Osteoblast (primary cell): ENCODE data around the gene HMBS. TPM values are rescaled to one million over a fixed set of nuclear protein-coding genes. Genes with fewer than 3 reads are reported as not detected.
A peak's percentile ranks its signal among the peaks of the same experiment; 100 is the strongest.

Source experiments
- DNase-seq: peaks from one replicate; pipeline ENCODE4 v3.0.0; 2011; ENCODE audit warnings: low spot score, mixed read lengths; ENCODE audit not compliant: insufficient read length; ENCODE audit errors: missing footprints
- H2AFZ ChIP-seq: 2 replicates; pipeline ENCODE4 v1.6.0; 2011; ENCODE audit warnings: mild to moderate bottlenecking, low read length
- H3K27ac ChIP-seq: 2 replicates; pipeline ENCODE4 v1.5.1; 2011; ENCODE audit warnings: mild to moderate bottlenecking, low read depth, low read length, moderate library complexity
- H3K27me3 ChIP-seq: 2 replicates; pipeline ENCODE4 v1.6.0; 2012; ENCODE audit warnings: mild to moderate bottlenecking, control low read depth, inconsistent platforms, low read length, moderate library complexity; ENCODE audit not compliant: insufficient read depth
- H3K36me3 ChIP-seq: 2 replicates; pipeline ENCODE4 v1.5.1; 2011; ENCODE audit warnings: mild to moderate bottlenecking, low read length, control low read depth, moderate library complexity; ENCODE audit not compliant: insufficient read depth
- H3K4me1 ChIP-seq: 2 replicates; pipeline ENCODE4 v1.5.1; 2011; ENCODE audit warnings: mild to moderate bottlenecking, low read length, control low read depth, moderate library complexity; ENCODE audit not compliant: insufficient read depth
- H3K4me2 ChIP-seq: 2 replicates; pipeline ENCODE4 v1.6.0; 2011; ENCODE audit warnings: mild to moderate bottlenecking, low read length; ENCODE audit not compliant: insufficient read depth
- H3K4me3 ChIP-seq: fragments of 200-600 bp; sonication (generic); 3 replicates; pipeline ENCODE4 v1.5.1; 2012; ENCODE audit warnings: mild to moderate bottlenecking, low read length, inconsistent platforms; ENCODE audit not compliant: insufficient read depth
- H3K79me2 ChIP-seq: 2 replicates; pipeline ENCODE4 v1.6.0; 2012; ENCODE audit warnings: mild to moderate bottlenecking, low read length, control low read depth, inconsistent platforms; ENCODE audit not compliant: insufficient read depth
- H3K9me3 ChIP-seq: 2 replicates; pipeline ENCODE4 v1.5.1; 2011; ENCODE audit warnings: low read depth, low read length, control low read depth
- H4K20me1 ChIP-seq: 2 replicates; pipeline ENCODE4 v1.6.0; 2012; ENCODE audit warnings: mild to moderate bottlenecking, low read length, control low read depth; ENCODE audit not compliant: insufficient read depth
- CTCF ChIP-seq: IDR thresholded peaks from 2 replicates; pipeline ENCODE4 v1.5.1; 2011; ENCODE audit warnings: mild to moderate bottlenecking, low read depth, low read length, moderate library complexity; ENCODE audit errors: extremely low read depth
- total RNA-seq: library from RNA; depleted of rRNA; stranded (reverse); fragments of >200 nt; gene quantifications from 2 replicates; pipeline ENCODE4 v1.2.3, GENCODE V29; 2012

HMBS gene
- total RNA-seq, 1 donor, result 8.7 TPM

- peaks cover 17% of the 10 kb centered on the region for H3K4me1 ChIP-seq
- H3K27ac ChIP-seq, result peak overlapping the region; percentile 60
- no peaks in the 10 kb centered on the region for H3K27me3 ChIP-seq
- no peak for TF ChIP-seq CTCF
- H4K20me1 ChIP-seq, result peaks cover 11% of the 10 kb centered on the region
- DNase-seq, result no peak
- H3K4me3 ChIP-seq, result peak overlapping the region; percentile 91
- peaks cover 32% of the 10 kb centered on the region for H3K79me2 ChIP-seq
- peak overlapping the region; percentile 96 for H2AFZ ChIP-seq
- H3K36me3 ChIP-seq, result peaks cover 17% of the 10 kb centered on the region
- peak overlapping the region; percentile 99 for H3K4me2 ChIP-seq
- no peaks in the 10 kb centered on the region for H3K9me3 ChIP-seq
Observed at GRCh38 chr11:119121811-119122124, 37.1 kb downstream of the HMBS start.

- no peak overlapping the region for H3K4me3 ChIP-seq
- peak; percentile 13 for DNase-seq
- no peaks in the 10 kb centered on the region for H3K9me3 ChIP-seq
- peaks cover 15% of the 10 kb centered on the region for H3K36me3 ChIP-seq
- peaks cover 35% of the 10 kb centered on the region for H3K79me2 ChIP-seq
- H4K20me1 ChIP-seq, result peaks cover 11% of the 10 kb centered on the region
- H3K4me1 ChIP-seq, result peaks cover 10% of the 10 kb centered on the region
- no peak overlapping the region for H2AFZ ChIP-seq
- no peak for TF ChIP-seq CTCF
- no peak overlapping the region for H3K4me2 ChIP-seq
- no peaks in the 10 kb centered on the region for H3K27me3 ChIP-seq
- H3K27ac ChIP-seq, result no peak overlapping the region
Observed at GRCh38 chr11:119125821-119126220, 41.1 kb downstream of the HMBS start.

- no peaks in the 10 kb centered on the region for H3K27me3 ChIP-seq
Observed at GRCh38 chr11:119126675-119127268, 42.1 kb downstream of the HMBS start.

GRCh38 chr11:119130662-119131061 is 46.0 kb downstream of the HMBS start:
- Histone ChIP-seq H3K9me3 (no peaks in the 10 kb centered on the region), H3K4me2 (no peak overlapping the region), H3K27ac (no peak overlapping the region), H3K36me3 (peaks cover 43% of the 10 kb centered on the region), H4K20me1 (peaks cover 3% of the 10 kb centered on the region), H3K4me3 (no peak overlapping the region), H3K4me1 (no peaks in the 10 kb centered on the region), H2AFZ (no peak overlapping the region), H3K79me2 (peaks cover 6% of the 10 kb centered on the region), H3K27me3 (no peaks in the 10 kb centered on the region)
- no peak for DNase-seq
- no peak for TF ChIP-seq CTCF

More at GRCh38 chr11:119126675-119127268, 42.1 kb downstream of the HMBS start:
- TF ChIP-seq CTCF, result no peak
- Histone ChIP-seq H3K4me3 (no peak overlapping the region), H3K4me2 (no peak overlapping the region), H4K20me1 (peaks cover 11% of the 10 kb centered on the region), H3K9me3 (no peaks in the 10 kb centered on the region), H2AFZ (no peak overlapping the region), H3K4me1 (peaks cover 8% of the 10 kb centered on the region), H3K27ac (no peak overlapping the region), H3K36me3 (peaks cover 24% of the 10 kb centered on the region), H3K79me2 (peaks cover 31% of the 10 kb centered on the region)
- DNase-seq, result peak; percentile 14
